ENCODE measurements around the gene C2CD3. TPM values are rescaled to one million over a fixed set of nuclear protein-coding genes. Genes with fewer than 3 reads are reported as not detected.

The C2CD3 gene
- total RNA-seq, 1 experiment from 2014 or later = 18.7 TPM

GRCh38 chr11:74112877-74113276, 57.9 kb downstream of the C2CD3 start:
- ATAC-seq (no peak), DNase-seq (ENCODE audit: low spot score) (no peak)
- Mint-ChIP-seq H3K27me3 (ENCODE audit: low read depth) (no peaks in the 10 kb centered on the region), H3K9me3 (peaks cover 15% of the 10 kb centered on the region), H3K4me3 (no peak overlapping the region), H3K27ac (no peak overlapping the region), H3K36me3 (peaks cover 32% of the 10 kb centered on the region), H3K4me1 (no peaks in the 10 kb centered on the region)
- POLR2A ChIA-PET = no interaction called here
- TF ChIP-seq ZNF263 (CRISPR knock-in tag; IDR thresholded peaks at IDR 0.05; ENCODE audit: low read depth) (no peak), GTF2I (CRISPR knock-in tag; conservative IDR thresholded peaks at IDR 0.05) (no peak), AFF4 (CRISPR knock-in tag; IDR thresholded peaks at IDR 0.05; ENCODE audit: borderline replicate concordance) (no peak), FOXP1 (CRISPR knock-in tag; IDR thresholded peaks at IDR 0.05; ENCODE audit: borderline replicate concordance) (no peak), JUN (CRISPR knock-in tag; IDR thresholded peaks at IDR 0.05) (no peak), CBFB (CRISPR knock-in tag; IDR thresholded peaks at IDR 0.05; ENCODE audit: low read depth) (no peak)
- CTCF ChIA-PET = no interaction called here

- Mint-ChIP-seq H3K27me3 (ENCODE audit: low read depth) (no peaks in the 10 kb centered on the region), H3K27ac (no peak overlapping the region), H3K4me3 (no peak overlapping the region), H3K36me3 (peaks cover 12% of the 10 kb centered on the region), H3K9me3 (no peaks in the 10 kb centered on the region), H3K4me1 (peaks cover 1% of the 10 kb centered on the region; the same call in 1 of the 2 replicates)
- TF ChIP-seq RORB (CRISPR knock-in tag; IDR thresholded peaks at IDR 0.05) = no peak
- no peak for TF ChIP-seq HMGXB4 (CRISPR knock-in tag; IDR thresholded peaks at IDR 0.05)
- TF ChIP-seq MXD4 (CRISPR knock-in tag; IDR thresholded peaks at IDR 0.05; ENCODE audit: borderline replicate concordance) = no peak
- TF ChIP-seq NFATC4 (CRISPR knock-in tag; IDR thresholded peaks at IDR 0.05) = no peak
- TF ChIP-seq CTCF (IDR thresholded peaks at IDR 0.05) = no peak
- no peak for TF ChIP-seq KAT7 (CRISPR knock-in tag; IDR thresholded peaks at IDR 0.05; ENCODE audit: borderline replicate concordance)
- TF ChIP-seq ZNF281 (CRISPR knock-in tag; IDR thresholded peaks at IDR 0.05) = no peak
- TF ChIP-seq ATF2 (CRISPR knock-in tag; IDR thresholded peaks at IDR 0.05; ENCODE audit: borderline replicate concordance, low read depth) = no peak
- ChIA-PET CTCF (no interaction called here), POLR2A (no interaction called here)
- ATAC-seq (no peak), DNase-seq (ENCODE audit: low spot score) (no peak)
Measured at GRCh38 chr11:74106124-74106523, 64.7 kb downstream of the C2CD3 start.

All from WTC11 (cell line).